OCI-LY1 (cell line): ENCODE results near the gene SULT2B1.

Experiments used
- H2AFZ ChIP-seq: fragments of 200-600 bp; sonication (generic), shearing (Covaris generic); 2 replicates; pipeline ENCODE4 v1.6.0; 2014; ENCODE audit warnings: antibody characterized with exemption, mild to moderate bottlenecking, low read length
- H3F3A ChIP-seq: fragments of 200-600 bp; sonication (generic), shearing (Covaris generic); 2 replicates; pipeline ENCODE4 v1.6.0; 2014; ENCODE audit warnings: mild to moderate bottlenecking, antibody characterized with exemption, low read length, moderate library complexity; ENCODE audit not compliant: insufficient read depth
- H3K27ac ChIP-seq: fragments of 200-600 bp; sonication (generic); 2 replicates; pipeline ENCODE4 v1.5.1; 2014; ENCODE audit warnings: low read length, mixed run types, mild to moderate bottlenecking, low read depth; ENCODE audit not compliant: poor library complexity, severe bottlenecking
- H3K27me3 ChIP-seq: fragments of 200-600 bp; sonication (generic); 2 replicates; pipeline ENCODE4 v1.6.0; 2014; ENCODE audit warnings: antibody characterized with exemption, mild to moderate bottlenecking, low read length, moderate library complexity; ENCODE audit not compliant: insufficient read depth
- H3K36me3 ChIP-seq: fragments of 200-600 bp; sonication (generic); 2 replicates; pipeline ENCODE4 v1.6.1; 2014; ENCODE audit warnings: mild to moderate bottlenecking, antibody characterized with exemption, low read length, moderate library complexity, mixed read lengths; ENCODE audit not compliant: insufficient read depth
- H3K4me1 ChIP-seq: fragments of 200-600 bp; sonication (generic); 2 replicates; pipeline ENCODE4 v1.5.1; 2014; ENCODE audit warnings: mild to moderate bottlenecking, low read length, moderate library complexity; ENCODE audit not compliant: insufficient read depth, severe bottlenecking
- H3K4me2 ChIP-seq: fragments of 200-600 bp; sonication (generic), shearing (Covaris generic); 2 replicates; pipeline ENCODE4 v1.6.1; 2014; ENCODE audit warnings: low read length
- H3K4me3 ChIP-seq: fragments of 200-600 bp; sonication (generic); 2 replicates; pipeline ENCODE4 v1.5.1; 2014; ENCODE audit warnings: low read length, low read depth, mild to moderate bottlenecking, mixed read lengths; ENCODE audit not compliant: poor library complexity, severe bottlenecking
- H3K79me2 ChIP-seq: fragments of 200-600 bp; shearing (Covaris generic); 2 replicates; pipeline ENCODE4 v1.6.1; 2016; ENCODE audit warnings: mixed run types, low read length, mixed read lengths; ENCODE audit not compliant: insufficient read depth
- H3K9ac ChIP-seq: fragments of 200-600 bp; sonication (generic), shearing (Covaris generic); 2 replicates; pipeline ENCODE4 v1.6.1; 2014; ENCODE audit warnings: mild to moderate bottlenecking, low read length, mixed read lengths
- H3K9me2 ChIP-seq: fragments of 200-600 bp; sonication (generic), shearing (Covaris generic); 2 replicates; pipeline ENCODE4 v1.6.1; 2014; ENCODE audit warnings: low read depth, mild to moderate bottlenecking, low read length, mixed read lengths
- H3K9me3 ChIP-seq: fragments of 200-600 bp; shearing (Covaris generic); 2 replicates; pipeline ENCODE4 v1.6.1; 2014; ENCODE audit warnings: low read length, mixed read lengths
- H4K20me1 ChIP-seq: fragments of 200-600 bp; sonication (generic), shearing (Covaris generic); 2 replicates; pipeline ENCODE4 v1.6.0; 2016; ENCODE audit warnings: mild to moderate bottlenecking, low read length; ENCODE audit not compliant: insufficient read depth
- EZH2 ChIP-seq: fragments of 200-600 bp; sonication (generic), shearing (Covaris generic); IDR thresholded peaks from 2 replicates; pipeline ENCODE4 v1.8.0; 2017; ENCODE audit warnings: borderline replicate concordance, mixed run types, mild to moderate bottlenecking, antibody characterized with exemption, low read length, moderate library complexity, mixed read lengths
- TF ChIP-seq, protein P1 (sequence below): fragments of 200-600 bp; sonication (generic), shearing (Covaris generic); IDR thresholded peaks from 2 replicates; pipeline ENCODE4 v1.5.1; 2017; ENCODE audit warnings: mild to moderate bottlenecking, antibody characterized with exemption, low read length, moderate library complexity, mixed read lengths

The SULT2B1 gene

GRCh38 chr19:48547722-48548121 is 4.2 kb upstream of the SULT2B1 start:
- no peak overlapping the region for H3K4me2 ChIP-seq
- no peak overlapping the region for H3K27ac ChIP-seq
- no peaks in the 10 kb centered on the region for H3K79me2 ChIP-seq
- no peak overlapping the region for H3K9ac ChIP-seq
- H3F3A ChIP-seq, result no peaks in the 10 kb centered on the region
- H3K27me3 ChIP-seq, result peaks cover 19% of the 10 kb centered on the region
- no peaks in the 10 kb centered on the region for H3K4me1 ChIP-seq
- H3K9me3 ChIP-seq, result no peaks in the 10 kb centered on the region
- no peaks in the 10 kb centered on the region for H4K20me1 ChIP-seq
- TF ChIP-seq EZH2, result no peak
- TF ChIP-seq, protein P1, sequence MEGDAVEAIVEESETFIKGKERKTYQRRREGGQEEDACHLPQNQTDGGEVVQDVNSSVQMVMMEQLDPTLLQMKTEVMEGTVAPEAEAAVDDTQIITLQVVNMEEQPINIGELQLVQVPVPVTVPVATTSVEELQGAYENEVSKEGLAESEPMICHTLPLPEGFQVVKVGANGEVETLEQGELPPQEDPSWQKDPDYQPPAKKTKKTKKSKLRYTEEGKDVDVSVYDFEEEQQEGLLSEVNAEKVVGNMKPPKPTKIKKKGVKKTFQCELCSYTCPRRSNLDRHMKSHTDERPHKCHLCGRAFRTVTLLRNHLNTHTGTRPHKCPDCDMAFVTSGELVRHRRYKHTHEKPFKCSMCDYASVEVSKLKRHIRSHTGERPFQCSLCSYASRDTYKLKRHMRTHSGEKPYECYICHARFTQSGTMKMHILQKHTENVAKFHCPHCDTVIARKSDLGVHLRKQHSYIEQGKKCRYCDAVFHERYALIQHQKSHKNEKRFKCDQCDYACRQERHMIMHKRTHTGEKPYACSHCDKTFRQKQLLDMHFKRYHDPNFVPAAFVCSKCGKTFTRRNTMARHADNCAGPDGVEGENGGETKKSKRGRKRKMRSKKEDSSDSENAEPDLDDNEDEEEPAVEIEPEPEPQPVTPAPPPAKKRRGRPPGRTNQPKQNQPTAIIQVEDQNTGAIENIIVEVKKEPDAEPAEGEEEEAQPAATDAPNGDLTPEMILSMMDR, result no peak
- H3K4me3 ChIP-seq, result no peak overlapping the region
- H3K36me3 ChIP-seq, result no peaks in the 10 kb centered on the region
- no peaks in the 10 kb centered on the region for H3K9me2 ChIP-seq
- H2AFZ ChIP-seq, result no peak overlapping the region

DNA sequence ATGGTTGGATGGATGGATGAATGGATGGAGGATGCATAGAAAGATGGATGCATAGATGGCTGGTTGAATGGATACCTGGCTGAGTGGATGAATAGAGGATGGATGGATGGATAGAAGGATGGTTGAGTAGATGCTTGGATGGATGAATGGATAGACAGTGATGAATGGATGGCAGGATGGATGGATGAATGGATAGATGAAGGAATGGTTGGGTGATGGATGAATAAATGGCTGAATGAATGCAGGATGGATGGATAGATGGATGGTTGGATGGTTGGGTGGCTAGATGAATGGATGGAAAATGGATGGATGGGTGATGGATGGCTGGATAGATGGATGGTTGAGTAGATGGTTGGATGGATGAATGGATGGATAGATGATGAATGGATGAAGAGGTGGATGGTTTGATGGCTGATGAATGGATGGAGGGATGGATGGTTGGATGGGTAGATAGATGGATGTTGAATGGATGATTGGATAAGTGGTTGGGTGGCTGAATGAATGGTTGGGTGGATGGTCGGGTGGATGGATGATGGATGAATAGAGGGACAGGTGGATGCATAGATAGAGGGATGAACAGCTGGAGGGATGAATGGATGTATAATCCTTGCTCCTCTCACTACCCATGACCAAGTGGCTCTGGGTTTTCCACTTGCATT is 3.6 kb upstream of the SULT2B1 start:
- Histone ChIP-seq H3K27me3 (peaks cover 19% of the 10 kb centered on the region), H4K20me1 (no peaks in the 10 kb centered on the region), H3K9me3 (no peaks in the 10 kb centered on the region), H3F3A (no peaks in the 10 kb centered on the region), H3K4me2 (no peak overlapping the region), H3K9me2 (no peaks in the 10 kb centered on the region), H3K36me3 (no peaks in the 10 kb centered on the region), H3K79me2 (no peaks in the 10 kb centered on the region), H3K4me1 (no peaks in the 10 kb centered on the region), H2AFZ (no peak overlapping the region), H3K4me3 (no peak overlapping the region), H3K9ac (no peak overlapping the region), H3K27ac (no peak overlapping the region)
- TF ChIP-seq, protein P1, result no peak
- TF ChIP-seq EZH2, result no peak

DNA sequence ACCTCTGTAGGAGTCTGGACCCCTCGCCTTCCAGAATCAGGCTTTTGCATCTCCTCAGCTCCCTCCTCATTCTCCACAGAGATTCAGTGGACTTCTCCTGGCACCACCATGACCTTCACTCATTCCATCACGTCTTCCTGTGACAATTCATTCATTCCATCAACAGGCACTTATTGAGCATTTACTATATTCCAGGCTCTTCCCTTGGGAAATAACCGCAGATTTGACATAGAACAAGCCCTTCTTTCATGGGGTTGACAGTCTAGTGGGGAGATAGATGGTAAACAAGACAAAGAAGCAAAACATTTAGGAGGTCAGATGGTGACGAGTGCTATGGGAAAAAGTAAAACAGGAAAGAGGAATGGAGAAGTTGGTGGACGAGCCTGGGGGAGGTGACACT is 2.6 kb upstream of the SULT2B1 start:
- H3K4me3 ChIP-seq, result no peak overlapping the region
- no peaks in the 10 kb centered on the region for H3F3A ChIP-seq
- no peak overlapping the region for H2AFZ ChIP-seq
- H3K4me2 ChIP-seq, result no peak overlapping the region
- TF ChIP-seq, protein P1, result no peak
- no peak for TF ChIP-seq EZH2
- no peaks in the 10 kb centered on the region for H4K20me1 ChIP-seq
- H3K9me3 ChIP-seq, result no peaks in the 10 kb centered on the region
- no peaks in the 10 kb centered on the region for H3K36me3 ChIP-seq
- no peak overlapping the region for H3K27ac ChIP-seq
- no peaks in the 10 kb centered on the region for H3K79me2 ChIP-seq
- H3K4me1 ChIP-seq, result no peaks in the 10 kb centered on the region
- peaks cover 19% of the 10 kb centered on the region for H3K27me3 ChIP-seq
- no peaks in the 10 kb centered on the region for H3K9me2 ChIP-seq
- H3K9ac ChIP-seq, result no peak overlapping the region
